ENCODE results near the gene PLRG1. TPM values are rescaled to one million over a fixed set of nuclear protein-coding genes. Genes with fewer than 3 reads are reported as not detected.

The PLRG1 gene
- polyA plus RNA-seq, 1 donor from 2014 or later: 133 TPM

- Histone ChIP-seq H3K9me2 (ENCODE audit: insufficient read depth, low read length) (no peaks in the 10 kb centered on the region), H3K9me3 (ENCODE audit: low read length) (no peaks in the 10 kb centered on the region), H3F3A (ENCODE audit: insufficient read depth, low read length, poor library complexity, severe bottlenecking) (no peaks in the 10 kb centered on the region), H3K4me2 (ENCODE audit: low read length) (no peak overlapping the region), H3K27me3 (ENCODE audit: insufficient read depth, low read depth, low read length) (no peaks in the 10 kb centered on the region), H3K36me3 (ENCODE audit: insufficient read depth, low read length) (no peaks in the 10 kb centered on the region), H3K79me2 (replicated peaks; ENCODE audit: insufficient read depth, low read length) (no peaks in the 10 kb centered on the region), H3K4me3 (ENCODE audit: low read length) (no peak overlapping the region), H3K9ac (ENCODE audit: low read length) (no peak overlapping the region), H4K20me1 (ENCODE audit: insufficient read depth) (no peaks in the 10 kb centered on the region), H2AFZ (ENCODE audit: low read depth, low read length) (no peak overlapping the region), H3K27ac (ENCODE audit: low read length) (no peak overlapping the region)
- TF ChIP-seq EP300 (conservative IDR thresholded peaks at IDR 0.05; ENCODE audit: poor library complexity, severe bottlenecking): no peak
- no peak for TF ChIP-seq EZH2 (IDR thresholded peaks at IDR 0.05; ENCODE audit: borderline replicate concordance, insufficient read depth, low read length, poor library complexity, severe bottlenecking)
- no peak for TF ChIP-seq MXI1 (conservative IDR thresholded peaks at IDR 0.05; ENCODE audit: poor library complexity, severe bottlenecking)
- no peak for TF ChIP-seq SMC3 (conservative IDR thresholded peaks at IDR 0.05; ENCODE audit: poor library complexity)
- TF ChIP-seq POLR2AphosphoS5 (IDR thresholded peaks at IDR 0.05): no peak
- TF ChIP-seq CTCF (IDR thresholded peaks at IDR 0.05; ENCODE audit: poor library complexity, severe bottlenecking): no peak
- no peak for TF ChIP-seq TAF1 (IDR thresholded peaks at IDR 0.05; ENCODE audit: low read depth)
- no peak for TF ChIP-seq REST (IDR thresholded peaks at IDR 0.05; ENCODE audit: borderline replicate concordance)
These were observed 48.1 kb downstream of the PLRG1 start for GRCh38 chr4:154502111-154502510.

GRCh38 chr4:154497889-154498288 lies 52.3 kb downstream of the PLRG1 start:
- peaks cover 3% of the 10 kb centered on the region for H3K27me3 ChIP-seq (ENCODE audit: insufficient read depth, low read depth, low read length)
- H3K9ac ChIP-seq (ENCODE audit: low read length): no peak overlapping the region
- TF ChIP-seq EP300 (conservative IDR thresholded peaks at IDR 0.05; ENCODE audit: poor library complexity, severe bottlenecking) (no peak), CTCF (IDR thresholded peaks at IDR 0.05; ENCODE audit: poor library complexity, severe bottlenecking) (no peak), SMC3 (conservative IDR thresholded peaks at IDR 0.05; ENCODE audit: poor library complexity) (no peak), RAD21 (conservative IDR thresholded peaks at IDR 0.05) (no peak), REST (IDR thresholded peaks at IDR 0.05; ENCODE audit: borderline replicate concordance) (no peak), POLR2AphosphoS5 (IDR thresholded peaks at IDR 0.05) (no peak), TAF1 (IDR thresholded peaks at IDR 0.05; ENCODE audit: low read depth) (no peak), MXI1 (conservative IDR thresholded peaks at IDR 0.05; ENCODE audit: poor library complexity, severe bottlenecking) (no peak)
- H3K4me2 ChIP-seq (ENCODE audit: low read length): no peak overlapping the region
- no peak overlapping the region for H3K4me3 ChIP-seq (ENCODE audit: low read length)
- no peaks in the 10 kb centered on the region for H3K79me2 ChIP-seq (replicated peaks; ENCODE audit: insufficient read depth, low read length)
- no peaks in the 10 kb centered on the region for H3F3A ChIP-seq (ENCODE audit: insufficient read depth, low read length, poor library complexity, severe bottlenecking)
- no peaks in the 10 kb centered on the region for H4K20me1 ChIP-seq (ENCODE audit: insufficient read depth)
- H3K27ac ChIP-seq (ENCODE audit: low read length): no peak overlapping the region
- H3K9me3 ChIP-seq (ENCODE audit: low read length): no peaks in the 10 kb centered on the region
- no peaks in the 10 kb centered on the region for H3K36me3 ChIP-seq (ENCODE audit: insufficient read depth, low read length)
- H2AFZ ChIP-seq (ENCODE audit: low read depth, low read length): no peak overlapping the region
- H3K9me2 ChIP-seq (ENCODE audit: insufficient read depth, low read length): no peaks in the 10 kb centered on the region

Measured in neural cell (in vitro differentiated cells).